DOHH2 (cell line): ENCODE data around the gene CEBPE.

Experiments
- EZH2phosphoT487 ChIP-seq: fragments of 200-600 bp; sonication (generic); IDR thresholded peaks from 2 replicates; pipeline ENCODE4 v1.6.1; 2017; ENCODE audit warnings: borderline replicate concordance, mild to moderate bottlenecking, antibody characterized with exemption, low read length, moderate library complexity, mixed read lengths
- TF ChIP-seq, protein P1 (sequence below): fragments of 200-600 bp; sonication (generic); IDR thresholded peaks from one replicate; pipeline ENCODE4 v1.5.1; 2014; ENCODE audit warnings: antibody characterized with exemption, mild to moderate bottlenecking, low read depth, low read length; ENCODE audit not compliant: poor library complexity, severe bottlenecking

DNA sequence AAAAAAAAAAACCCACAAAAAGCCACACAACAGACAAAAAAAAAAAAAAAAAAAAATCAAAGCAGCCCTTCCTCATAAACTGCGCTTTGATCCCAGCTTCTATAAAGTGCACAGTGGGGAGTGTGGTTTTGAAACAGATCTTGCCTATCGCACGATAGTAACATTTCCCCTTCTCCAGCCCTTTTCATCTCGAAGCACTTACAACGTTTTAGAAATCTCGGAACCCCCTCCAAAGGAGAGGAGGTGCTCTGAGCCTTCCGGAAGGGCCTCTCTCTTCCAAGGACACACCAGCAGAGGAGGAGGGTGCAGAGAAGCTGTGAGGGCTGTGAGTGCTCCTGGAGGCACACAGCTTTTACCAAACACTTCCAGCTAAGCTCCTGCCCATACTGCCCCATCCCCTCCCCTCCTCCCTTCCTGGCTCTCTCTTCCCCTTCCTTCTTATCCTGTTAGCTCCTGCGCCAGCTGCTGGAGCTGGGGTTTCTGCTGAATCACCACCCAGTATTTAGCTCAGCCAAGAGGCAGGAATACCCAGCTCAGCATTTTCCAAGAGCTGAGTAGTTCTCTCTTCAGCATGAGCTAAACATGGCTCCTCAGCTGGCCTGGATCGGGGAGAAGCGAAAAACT, 36.0 kb upstream of the CEBPE start:
- TF ChIP-seq, protein P1, sequence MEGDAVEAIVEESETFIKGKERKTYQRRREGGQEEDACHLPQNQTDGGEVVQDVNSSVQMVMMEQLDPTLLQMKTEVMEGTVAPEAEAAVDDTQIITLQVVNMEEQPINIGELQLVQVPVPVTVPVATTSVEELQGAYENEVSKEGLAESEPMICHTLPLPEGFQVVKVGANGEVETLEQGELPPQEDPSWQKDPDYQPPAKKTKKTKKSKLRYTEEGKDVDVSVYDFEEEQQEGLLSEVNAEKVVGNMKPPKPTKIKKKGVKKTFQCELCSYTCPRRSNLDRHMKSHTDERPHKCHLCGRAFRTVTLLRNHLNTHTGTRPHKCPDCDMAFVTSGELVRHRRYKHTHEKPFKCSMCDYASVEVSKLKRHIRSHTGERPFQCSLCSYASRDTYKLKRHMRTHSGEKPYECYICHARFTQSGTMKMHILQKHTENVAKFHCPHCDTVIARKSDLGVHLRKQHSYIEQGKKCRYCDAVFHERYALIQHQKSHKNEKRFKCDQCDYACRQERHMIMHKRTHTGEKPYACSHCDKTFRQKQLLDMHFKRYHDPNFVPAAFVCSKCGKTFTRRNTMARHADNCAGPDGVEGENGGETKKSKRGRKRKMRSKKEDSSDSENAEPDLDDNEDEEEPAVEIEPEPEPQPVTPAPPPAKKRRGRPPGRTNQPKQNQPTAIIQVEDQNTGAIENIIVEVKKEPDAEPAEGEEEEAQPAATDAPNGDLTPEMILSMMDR, result no peak
- TF ChIP-seq EZH2phosphoT487, result no peak
